GM20000 (cell line): ENCODE data around the gene TAMALIN.

Experiments used
- DNase-seq: peaks from one replicate; pipeline ENCODE4 v3.0.0; 2012; ENCODE audit warnings: low spot score
- CTCF ChIP-seq: IDR thresholded peaks from 2 replicates; pipeline ENCODE4 v1.5.1; 2012; ENCODE audit warnings: mild to moderate bottlenecking, control low read depth; ENCODE audit errors: extremely low read depth, missing control alignments

TAMALIN gene

GRCh38 chr12:51963477-51963876 is 43.3 kb upstream of the TAMALIN start:
- DNase-seq: no peak
- TF ChIP-seq CTCF: no peak

- DNase-seq: no peak
- TF ChIP-seq CTCF: no peak
These were observed 37.1 kb upstream of the TAMALIN start for GRCh38 chr12:51969643-51970042.

GRCh38 chr12:51970904-51971646 is 35.7 kb upstream of the TAMALIN start:
- peak; percentile 45 for TF ChIP-seq CTCF
- DNase-seq: peak; percentile 73

- no peak for DNase-seq
- no peak for TF ChIP-seq CTCF
These were observed 34.9 kb upstream of the TAMALIN start for GRCh38 chr12:51971679-51972421.

GRCh38 chr12:51972422-51972812 is 34.3 kb upstream of the TAMALIN start:
- TF ChIP-seq CTCF: no peak
- no peak for DNase-seq

GRCh38 chr12:51972849-51973273 is 33.9 kb upstream of the TAMALIN start:
- DNase-seq: no peak
- no peak for TF ChIP-seq CTCF

- DNase-seq: no peak
- no peak for TF ChIP-seq CTCF
These were observed 33.2 kb upstream of the TAMALIN start for GRCh38 chr12:51973560-51973959.
